H4 (cell line): ENCODE data around the gene TIMM17A. TPM values are rescaled to one million over a fixed set of nuclear protein-coding genes. Genes with fewer than 3 reads are reported as not detected.
"Not testable (repeated sequence)": the region's sequence is repeated elsewhere in the genome, so short reads cannot be mapped to it uniquely, and the experiment has no call there.

Source experiments
- DNase-seq: peaks from one replicate; pipeline ENCODE4 v3.0.0-alpha.2; 2015; ENCODE audit warnings: low spot score
- total RNA-seq: library from RNA; depleted of rRNA; stranded (reverse); fragments of >200 nt; shearing (Covaris generic); gene quantifications from 2 replicates; pipeline ENCODE4 v1.2.3, GENCODE V29; 2014; rRNA removed

The TIMM17A gene
- total RNA-seq, 1 experiment from 2014 or later: 143 TPM

GRCh38 chr1:202015662-202015937 is 60.3 kb downstream of the TIMM17A start:
- DNase-seq: no peak

GRCh38 chr1:202016022-202016810 is 60.9 kb downstream of the TIMM17A start:
- DNase-seq: no peak

GRCh38 chr1:202016811-202017748 is 61.8 kb downstream of the TIMM17A start:
- DNase-seq: no peak

DNA sequence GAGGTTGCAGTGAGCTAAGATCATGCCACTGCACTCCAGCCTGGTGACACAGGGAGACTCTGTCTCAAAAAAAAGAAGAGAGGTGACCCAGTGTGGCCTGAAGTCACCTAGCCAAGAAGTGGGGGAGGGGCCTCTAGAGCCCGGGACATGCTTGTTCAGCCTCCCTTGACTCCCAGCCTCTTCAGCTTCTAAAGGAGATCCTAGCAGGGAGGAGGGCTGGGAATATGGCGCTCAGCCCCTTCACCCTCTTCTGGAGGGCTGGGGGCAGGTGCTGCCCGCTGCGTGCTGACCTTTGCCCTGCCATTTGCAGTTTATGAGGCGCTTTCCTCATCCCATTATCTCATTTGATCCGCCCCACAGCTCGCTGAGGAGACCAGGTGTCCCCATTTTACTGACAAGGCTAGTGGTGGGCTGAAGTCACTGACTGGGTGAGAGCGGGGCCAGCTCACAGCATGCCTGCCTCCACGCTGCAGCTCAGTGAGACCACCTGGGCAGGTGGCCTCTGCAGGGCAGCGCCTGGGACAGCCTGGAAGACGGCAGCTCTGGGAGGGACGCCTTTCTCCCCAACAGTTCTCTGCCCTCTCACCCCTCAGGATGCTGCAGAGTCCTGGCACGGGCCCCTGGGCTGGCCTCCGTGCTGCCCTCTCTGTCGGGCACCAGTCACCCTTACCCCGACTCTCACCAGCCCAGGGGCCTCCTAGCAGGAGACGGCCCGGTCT is 62.6 kb downstream of the TIMM17A start:
- no peak for DNase-seq

- peak; percentile 73 for DNase-seq
These were observed 63.3 kb downstream of the TIMM17A start for GRCh38 chr1:202018468-202019234.

DNA sequence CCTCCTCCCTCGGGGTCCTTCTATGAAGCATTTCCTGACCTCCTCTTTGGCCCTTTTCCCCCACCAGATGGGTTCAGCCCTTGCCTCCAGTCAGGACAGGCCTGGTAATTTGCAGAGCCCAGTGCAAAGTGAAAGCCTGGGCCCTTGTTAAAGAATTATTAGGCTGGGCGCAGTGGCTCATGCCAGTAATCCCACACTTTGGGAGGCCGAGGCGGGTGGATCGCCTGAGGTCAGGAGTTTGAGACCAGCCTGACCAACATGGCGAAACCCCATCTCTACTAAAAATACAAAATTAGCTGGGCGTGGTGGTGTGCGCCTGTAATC is 63.9 kb downstream of the TIMM17A start:
- not testable (repeated sequence) for DNase-seq

Other genes starting within 250 kb of the TIMM17A start
- 18.0 and 24.8 TPM in 2 replicates for gene IPO9, start 126.3 kb upstream of the TIMM17A start, total RNA-seq
- 46.3 and 56.1 TPM in 2 replicates for gene SHISA4, start 66.6 kb upstream of the TIMM17A start, total RNA-seq
- gene LMOD1, start 9.0 kb upstream of the TIMM17A start, total RNA-seq: 0.10 TPM in 1 of 2 replicates, not detected in the other
- gene RNPEP, start 27.1 kb downstream of the TIMM17A start, total RNA-seq: 86.4 and 89.6 TPM in 2 replicates
- gene ELF3, start 55.1 kb downstream of the TIMM17A start, total RNA-seq: 1.9 and 4.5 TPM in 2 replicates
- gene GPR37L1, start 167.4 kb downstream of the TIMM17A start, total RNA-seq: 0.02 TPM in 1 of 2 replicates, not detected in the other
- 19.4 and 21.6 TPM in 2 replicates for gene ARL8A, start 189.2 kb downstream of the TIMM17A start, total RNA-seq
- 0.12 TPM in 2 replicates for gene PTPN7, start 205.1 kb downstream of the TIMM17A start, total RNA-seq
- 0.29 TPM in 1 of 2 replicates, not detected in the other for gene LGR6, start 238.3 kb downstream of the TIMM17A start, total RNA-seq